ENCODE results near the gene LEMD2.

DNA sequence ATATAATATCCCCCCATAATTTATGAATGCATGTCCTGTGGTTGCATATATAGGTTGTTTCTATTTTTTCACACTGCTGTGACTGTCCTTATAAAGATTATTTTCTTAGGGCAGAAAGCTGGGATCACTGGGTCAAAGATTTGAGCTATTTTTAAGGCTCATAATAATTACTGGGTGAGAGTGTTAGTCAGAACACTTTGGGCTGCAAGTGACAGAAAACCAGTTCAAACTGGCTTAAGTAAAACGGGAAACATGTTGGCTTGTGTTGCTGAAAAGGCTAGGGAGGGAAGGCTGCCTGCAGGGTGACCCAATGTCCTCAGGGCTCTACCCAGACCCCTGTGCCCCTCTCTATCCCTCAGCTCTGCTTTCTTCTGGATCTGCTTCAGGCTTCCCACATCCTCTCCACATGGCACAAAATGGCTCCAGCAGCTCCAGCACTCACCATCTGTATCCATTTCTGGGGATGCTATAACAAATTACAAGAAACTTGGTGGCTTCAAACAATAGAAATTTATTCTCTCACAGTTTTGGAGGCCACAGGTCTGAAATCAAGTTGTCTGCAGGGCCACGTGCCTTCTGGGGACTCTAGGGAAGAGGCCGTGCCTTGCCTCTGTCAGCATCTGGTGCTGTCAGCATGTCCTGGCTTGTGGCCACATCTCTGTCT lies 48.0 kb upstream of the LEMD2 start:
- TF ChIP-seq EZH2 (IDR thresholded peaks at IDR 0.05; ENCODE audit: low read depth), result no peak
- TF ChIP-seq, protein P1, sequence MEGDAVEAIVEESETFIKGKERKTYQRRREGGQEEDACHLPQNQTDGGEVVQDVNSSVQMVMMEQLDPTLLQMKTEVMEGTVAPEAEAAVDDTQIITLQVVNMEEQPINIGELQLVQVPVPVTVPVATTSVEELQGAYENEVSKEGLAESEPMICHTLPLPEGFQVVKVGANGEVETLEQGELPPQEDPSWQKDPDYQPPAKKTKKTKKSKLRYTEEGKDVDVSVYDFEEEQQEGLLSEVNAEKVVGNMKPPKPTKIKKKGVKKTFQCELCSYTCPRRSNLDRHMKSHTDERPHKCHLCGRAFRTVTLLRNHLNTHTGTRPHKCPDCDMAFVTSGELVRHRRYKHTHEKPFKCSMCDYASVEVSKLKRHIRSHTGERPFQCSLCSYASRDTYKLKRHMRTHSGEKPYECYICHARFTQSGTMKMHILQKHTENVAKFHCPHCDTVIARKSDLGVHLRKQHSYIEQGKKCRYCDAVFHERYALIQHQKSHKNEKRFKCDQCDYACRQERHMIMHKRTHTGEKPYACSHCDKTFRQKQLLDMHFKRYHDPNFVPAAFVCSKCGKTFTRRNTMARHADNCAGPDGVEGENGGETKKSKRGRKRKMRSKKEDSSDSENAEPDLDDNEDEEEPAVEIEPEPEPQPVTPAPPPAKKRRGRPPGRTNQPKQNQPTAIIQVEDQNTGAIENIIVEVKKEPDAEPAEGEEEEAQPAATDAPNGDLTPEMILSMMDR (conservative IDR thresholded peaks at IDR 0.05), result no peak

Data from PC-9 (cell line).